NCI-H2196 treated with DMSO at 0.1 percent for 48 hours (cell line): ENCODE results near the gene ASXL1.

ENCODE experiments used
- DNase-seq: peaks from one replicate; lab custom pipeline; 2025; ENCODE audit not compliant: unreplicated experiment; lab: John Stamatoyannopoulos, UW

ASXL1 gene

DNA sequence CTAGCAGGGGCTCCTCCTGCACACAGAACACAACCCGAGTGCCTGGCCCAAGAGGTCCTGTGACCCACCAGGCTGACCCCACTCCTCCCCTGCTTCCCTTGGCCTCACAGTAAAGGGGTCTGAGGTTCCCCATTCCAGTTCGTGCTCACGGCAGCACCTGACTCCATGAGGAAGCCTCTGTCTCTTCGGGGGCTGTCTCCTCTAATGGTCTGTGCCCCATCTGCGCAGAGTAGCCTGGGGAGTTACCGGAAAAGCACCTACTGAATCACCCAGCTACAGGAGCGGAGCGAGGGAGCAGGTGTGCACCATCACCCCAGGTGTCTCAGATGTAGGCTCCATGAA is 93.2 kb downstream of the ASXL1 start:
- DNase-seq: no peak

DNA sequence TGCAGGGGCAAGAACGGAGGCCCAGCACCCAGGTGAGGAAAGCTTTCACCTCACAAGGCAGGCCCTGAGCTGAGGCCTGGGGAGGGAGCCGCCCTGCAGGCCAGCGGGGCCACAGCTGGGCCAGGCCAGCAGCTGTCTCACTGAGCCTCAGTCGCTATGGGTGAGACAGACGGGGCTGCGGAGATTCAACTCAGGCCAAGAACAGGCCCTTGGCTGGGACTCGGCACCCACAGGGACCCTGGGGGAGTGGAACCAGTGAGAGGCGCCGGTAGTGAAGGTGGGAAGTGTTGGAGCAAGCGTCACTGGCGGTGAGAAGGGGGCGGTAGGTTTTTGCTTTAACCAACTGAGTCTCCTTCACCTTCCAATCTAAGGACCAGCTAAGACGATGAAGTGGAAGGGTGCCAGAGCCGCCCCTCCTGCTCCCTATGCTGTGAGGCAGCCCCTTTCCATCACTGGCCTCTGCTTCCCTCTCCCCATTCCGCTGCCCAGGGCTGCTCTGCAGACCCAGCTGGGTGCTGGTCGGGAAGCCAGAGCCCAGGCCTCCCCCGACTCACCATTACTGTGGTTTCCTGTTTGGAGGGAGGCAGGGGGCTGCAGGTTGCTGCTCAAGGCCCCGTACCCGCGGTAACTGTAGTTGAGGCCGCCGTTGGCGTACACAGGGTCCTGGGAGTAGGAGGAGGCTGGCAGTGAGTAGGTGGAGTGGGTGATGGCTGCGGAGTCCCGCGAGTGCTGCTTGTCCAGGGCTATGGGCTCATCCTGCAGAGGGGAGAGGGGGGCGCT is 93.7 kb downstream of the ASXL1 start:
- DNase-seq: no peak

DNA sequence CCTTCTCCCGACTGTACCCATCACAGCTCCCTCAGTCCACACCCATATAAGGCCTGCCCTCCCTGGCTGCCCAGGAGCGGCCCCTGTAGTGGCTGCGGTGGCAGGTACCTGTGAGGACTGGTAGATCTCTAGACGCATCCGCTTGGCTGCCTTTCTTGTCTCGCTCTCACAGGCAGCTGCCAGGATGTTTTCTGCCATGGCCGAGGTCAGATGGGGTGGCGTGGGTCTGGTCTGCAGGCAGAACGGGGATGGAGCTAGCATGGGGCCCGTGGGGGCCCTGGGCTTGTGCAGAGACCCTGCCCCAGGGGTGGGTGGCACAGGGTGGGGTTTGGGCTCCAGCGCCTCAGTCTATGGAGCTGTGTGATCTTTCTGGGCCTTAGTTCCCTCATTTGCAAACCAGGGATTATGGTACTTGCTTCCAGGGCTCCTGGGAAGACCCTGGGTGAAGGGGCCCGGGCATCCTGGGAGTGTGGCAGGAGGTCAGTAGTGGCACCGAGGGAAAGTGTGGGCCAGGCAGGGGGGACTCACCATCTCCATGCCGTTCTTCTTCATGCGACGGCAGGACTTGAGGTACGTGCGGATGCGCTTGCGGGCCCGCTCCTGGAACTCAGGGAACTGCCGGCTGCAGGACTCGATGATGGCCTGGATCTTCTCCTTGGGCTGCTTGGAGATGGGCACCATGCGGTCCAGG is 94.8 kb downstream of the ASXL1 start:
- DNase-seq: no peak

DNA sequence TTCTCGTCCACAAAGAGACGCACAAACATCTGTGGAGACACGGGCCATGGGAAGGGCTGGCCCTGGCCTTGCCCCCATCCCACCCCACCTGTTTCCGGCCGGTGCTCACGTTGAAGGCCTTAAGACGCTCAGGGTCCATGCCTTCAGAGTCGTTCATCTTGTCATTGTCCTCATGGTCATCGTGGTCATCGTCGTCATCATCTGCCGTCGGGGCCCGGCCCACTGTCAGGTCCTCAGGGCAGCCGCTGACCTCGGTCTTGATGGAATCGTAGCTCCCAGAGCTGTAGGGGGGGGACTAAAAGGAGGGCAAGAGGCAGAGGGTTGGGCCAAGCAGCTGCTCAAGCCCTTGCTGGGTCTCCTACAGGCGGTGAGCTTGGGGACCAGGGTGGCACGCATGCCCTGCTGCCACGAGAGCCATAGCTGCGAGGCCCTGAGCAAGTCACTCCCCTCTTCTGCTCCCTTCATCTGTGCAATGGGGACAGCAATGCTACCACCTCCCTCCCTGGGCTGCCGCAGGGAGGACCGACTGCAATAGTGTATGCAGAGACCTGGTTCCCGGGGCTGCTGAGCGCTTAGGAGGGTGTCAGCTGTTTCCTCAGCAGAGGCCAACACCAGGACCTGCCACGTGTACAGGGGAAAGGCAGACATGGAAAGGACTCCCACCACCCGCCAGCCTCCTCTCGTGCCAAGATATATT is 95.5 kb downstream of the ASXL1 start:
- DNase-seq: no peak

DNA sequence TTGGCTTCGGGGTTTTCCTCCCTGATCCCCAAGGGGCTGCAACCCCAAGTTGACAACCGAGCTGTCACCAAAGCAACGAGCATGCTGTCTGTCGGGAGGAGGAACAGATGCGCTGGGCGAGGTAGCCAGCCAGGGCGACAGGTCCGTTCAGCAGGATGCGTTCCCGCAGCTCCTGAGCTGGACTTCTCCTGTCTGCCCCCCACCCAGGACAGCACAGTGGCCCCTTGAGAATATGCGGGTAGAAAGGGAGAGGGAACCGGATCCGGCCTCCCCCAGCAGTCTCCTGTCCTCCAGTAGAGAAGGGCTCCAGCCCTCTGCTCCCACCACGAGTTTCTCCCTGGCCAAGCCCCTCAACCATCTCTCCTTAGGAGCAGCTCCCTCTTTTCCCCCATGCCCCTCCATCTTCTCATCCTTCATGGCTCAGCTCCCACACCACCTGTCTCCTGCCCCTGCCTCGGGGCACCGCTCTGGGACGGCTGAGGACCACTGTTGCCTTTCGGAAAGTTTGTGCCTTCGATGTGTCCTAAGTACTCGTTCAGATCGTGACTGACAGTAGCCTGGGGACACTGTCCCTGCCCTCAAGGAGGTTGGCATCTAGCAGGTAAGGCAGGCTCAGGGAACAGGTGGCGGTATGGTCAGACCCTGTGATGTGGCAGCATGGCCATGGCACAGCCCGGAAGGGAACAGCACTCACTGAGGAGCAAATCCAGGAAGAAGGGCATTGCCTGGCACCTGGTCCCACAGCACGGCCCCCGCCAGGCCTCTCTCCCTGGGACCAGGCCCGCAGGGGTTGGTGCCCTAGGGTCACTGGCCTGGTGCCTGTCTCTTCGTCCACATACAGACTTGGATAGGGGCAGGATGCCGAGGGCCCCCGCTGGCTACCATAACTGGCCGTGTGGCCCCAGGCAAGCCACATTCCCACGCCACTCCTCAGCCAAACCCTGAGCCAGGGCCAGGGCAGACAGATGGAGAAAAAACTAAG is 96.3 kb downstream of the ASXL1 start:
- no peak for DNase-seq

DNA sequence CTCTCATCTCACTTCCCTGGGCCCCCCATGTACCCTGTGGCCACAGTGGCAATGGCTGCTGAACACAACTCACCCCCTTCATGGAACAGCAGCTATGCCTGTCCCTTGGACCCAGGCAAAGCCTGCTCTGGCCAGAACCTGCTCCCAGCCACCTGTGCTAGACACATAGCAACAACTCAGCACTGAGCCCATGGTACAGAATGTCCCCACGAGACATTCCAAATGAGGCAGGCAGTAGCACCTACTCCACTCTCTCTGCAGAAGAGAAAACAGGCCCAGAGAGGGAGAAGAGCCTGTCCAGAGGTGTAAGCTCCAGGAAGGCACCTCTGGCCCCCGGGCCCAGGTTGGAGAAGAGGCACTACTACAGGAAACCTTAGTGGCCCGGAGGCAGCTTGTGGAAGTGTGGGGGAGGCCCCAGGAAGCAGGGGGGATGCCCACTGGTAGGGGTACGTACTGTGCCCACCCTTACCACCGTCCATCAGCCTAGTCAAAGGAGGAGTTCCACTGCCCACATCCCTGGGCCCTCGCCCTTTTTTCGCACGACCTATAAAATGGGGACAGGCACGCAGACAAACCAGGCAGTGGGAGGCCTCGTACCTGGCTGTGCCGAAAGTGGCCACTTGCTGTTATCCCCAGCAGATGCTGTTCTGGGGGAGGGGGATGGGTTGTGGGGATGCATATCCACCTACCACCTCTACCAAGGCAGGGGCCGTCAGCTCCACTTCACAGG is 97.2 kb downstream of the ASXL1 start:
- no peak for DNase-seq

DNA sequence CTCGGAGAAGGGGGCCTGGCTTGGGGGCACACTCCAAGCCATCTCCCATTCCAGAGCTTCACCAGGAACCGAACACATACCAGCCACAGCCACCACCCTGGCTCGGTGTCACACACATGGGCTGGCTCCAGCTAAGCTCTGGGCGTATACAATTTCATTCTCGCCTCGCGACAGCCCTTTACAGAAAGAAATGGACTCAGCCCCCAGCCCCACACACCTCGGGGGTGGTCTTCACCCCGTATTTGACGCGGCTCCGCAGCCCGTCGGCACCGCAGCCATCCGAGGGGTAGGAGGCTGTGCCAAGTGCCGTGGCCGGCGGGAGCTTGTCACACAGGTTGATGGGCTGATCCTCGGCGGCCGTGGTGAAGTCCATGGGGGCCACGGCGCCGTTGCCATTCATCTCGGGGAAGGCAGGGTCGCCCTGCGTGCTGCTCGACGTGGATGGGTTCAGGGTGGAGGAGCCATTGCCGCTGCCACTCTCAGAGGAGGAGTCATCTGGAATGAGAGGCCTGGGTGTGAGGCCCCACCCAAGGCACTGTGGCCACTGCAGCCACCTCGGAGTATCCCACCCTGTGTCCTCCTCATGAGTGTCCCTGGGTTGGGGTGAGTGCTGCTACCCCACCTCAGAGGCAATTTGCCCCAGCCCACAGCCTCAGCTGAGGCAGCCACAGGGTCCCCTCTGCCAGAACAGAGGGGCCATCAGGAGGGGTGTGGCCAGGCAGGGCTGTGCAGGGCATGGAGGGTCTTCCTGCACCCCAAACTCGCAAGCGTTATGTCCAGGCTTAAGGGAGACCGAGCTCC is 98.0 kb downstream of the ASXL1 start:
- DNase-seq: no peak

DNA sequence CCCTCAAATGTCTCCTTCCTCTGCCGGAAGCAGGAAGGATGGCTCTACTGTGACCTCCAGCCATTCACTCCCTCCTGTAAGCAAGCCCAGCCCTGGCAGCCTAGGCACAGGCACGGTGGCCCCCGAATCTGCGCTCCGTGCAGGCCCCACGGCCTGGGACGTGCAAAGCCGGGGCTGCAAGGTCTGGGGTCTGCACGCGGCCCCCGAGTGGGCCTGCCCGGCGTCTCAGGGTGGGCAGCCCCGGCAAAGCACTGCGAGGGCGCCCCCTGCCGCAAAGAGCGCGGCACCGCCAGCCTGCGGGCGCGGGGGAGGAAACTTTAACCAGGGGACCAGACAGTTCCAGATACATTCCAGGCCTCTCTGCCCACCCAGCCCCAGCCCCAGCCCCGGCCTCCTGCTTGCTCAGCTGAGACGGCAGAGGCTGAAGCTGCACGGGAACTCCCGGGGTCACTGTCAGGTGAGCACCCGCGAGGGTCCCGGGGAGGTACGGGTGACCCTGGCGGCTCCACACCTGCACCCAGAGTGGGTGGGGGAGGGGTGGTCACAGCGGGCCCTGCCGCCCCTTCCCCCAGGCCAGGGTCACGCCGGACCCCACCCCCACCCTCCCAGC is 98.8 kb downstream of the ASXL1 start:
- peak; percentile 10 for DNase-seq

DNA sequence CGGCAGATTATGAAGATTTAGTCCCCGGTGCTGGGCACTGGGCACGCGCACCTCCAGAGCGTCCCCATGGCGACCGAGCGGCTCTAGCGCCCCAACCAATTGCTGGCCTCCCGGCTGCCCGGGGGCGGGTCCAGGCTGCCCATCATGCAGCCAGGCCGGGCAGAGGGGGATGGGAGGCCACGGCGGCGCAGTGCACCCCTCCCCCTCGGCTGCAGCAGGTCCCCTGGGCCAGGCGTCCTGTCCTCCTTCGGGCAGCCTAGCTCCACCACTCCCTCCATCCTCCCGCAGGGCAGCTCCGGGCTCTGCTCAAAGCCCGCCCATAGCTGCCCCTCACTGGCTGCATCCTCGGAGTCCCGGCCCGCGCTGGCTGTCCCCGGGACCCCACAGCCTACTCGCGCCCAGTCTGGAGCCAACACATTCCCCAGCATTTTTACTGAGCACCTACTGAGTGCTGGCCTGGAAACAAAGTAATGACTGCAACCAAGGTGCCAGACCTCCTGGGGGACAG is 99.4 kb downstream of the ASXL1 start:
- DNase-seq: peak; percentile 72

DNA sequence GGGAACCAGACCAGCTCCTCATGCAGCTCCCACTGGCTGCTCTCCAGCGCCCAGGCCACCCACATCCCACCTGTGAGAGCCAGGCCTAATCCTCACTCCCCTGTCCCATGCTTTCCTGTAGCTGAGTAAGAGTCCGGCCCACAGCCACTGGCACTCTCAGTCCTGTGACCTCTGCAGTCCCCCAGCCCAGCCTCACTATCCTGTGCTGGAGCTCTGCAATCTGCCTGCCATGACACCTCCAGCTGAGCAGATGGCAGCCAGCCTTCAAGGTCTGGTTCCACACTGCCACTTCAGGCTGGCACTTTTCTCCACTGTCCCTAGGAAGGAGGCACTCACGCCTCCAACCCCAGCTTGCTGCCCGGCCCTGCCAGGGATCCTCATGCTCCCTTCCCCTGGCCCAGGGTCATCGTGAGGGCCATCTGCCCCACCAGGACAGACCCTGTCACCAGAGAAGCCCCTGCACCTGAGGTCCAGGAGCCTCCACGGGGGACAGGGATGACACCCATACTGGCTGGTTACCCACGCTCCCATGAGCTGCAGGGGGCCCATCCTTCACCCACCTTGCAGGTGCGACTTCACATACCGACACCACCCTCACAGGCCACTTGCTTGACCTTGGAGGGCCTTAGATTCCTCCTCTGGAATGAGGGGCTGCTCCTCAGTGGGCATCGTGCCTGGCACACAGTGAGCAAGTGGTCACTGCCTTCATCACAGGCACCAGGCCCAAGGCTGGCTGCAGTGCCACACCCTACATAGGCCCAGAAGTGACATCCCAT is 100.1 kb downstream of the ASXL1 start:
- DNase-seq: no peak

DNA sequence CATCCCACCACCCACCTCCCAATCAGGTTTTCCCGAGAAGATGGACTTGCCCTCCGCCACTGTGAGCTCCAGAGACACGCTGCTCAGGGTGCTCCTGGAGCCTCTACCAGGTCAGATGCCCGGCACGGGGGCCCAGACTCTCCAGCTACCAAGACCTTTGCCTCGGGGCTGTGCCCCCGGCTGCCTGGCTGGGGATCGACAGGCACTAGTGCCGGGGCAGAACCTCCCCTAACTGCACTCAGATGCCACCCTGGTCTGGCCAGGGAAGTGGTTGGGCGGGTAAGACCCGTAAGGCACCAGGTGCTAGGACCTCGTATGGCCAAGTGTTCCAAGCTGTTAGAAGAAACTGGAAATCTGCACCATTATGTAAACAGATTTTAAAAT is 100.7 kb downstream of the ASXL1 start:
- no peak for DNase-seq

DNA sequence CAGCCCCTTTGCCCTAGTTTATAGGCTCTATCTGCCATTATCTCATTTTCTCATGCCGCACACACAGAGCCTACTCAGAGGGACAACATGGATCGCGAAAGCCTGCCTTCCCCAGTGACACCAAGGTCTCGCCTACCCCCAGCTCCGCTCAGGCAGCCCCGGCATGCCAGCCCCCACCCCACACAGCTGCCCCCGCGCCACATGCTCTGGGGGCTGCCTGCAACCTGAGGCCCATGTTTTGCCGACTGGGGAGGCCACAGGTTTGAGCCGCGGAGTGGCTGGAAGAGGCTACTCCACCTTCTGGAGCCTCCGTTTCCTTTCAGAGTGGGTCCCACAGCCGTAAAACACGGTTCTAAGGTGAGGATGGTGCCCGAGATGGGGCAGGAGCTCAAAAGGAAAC is 102.1 kb downstream of the ASXL1 start:
- no peak for DNase-seq

DNA sequence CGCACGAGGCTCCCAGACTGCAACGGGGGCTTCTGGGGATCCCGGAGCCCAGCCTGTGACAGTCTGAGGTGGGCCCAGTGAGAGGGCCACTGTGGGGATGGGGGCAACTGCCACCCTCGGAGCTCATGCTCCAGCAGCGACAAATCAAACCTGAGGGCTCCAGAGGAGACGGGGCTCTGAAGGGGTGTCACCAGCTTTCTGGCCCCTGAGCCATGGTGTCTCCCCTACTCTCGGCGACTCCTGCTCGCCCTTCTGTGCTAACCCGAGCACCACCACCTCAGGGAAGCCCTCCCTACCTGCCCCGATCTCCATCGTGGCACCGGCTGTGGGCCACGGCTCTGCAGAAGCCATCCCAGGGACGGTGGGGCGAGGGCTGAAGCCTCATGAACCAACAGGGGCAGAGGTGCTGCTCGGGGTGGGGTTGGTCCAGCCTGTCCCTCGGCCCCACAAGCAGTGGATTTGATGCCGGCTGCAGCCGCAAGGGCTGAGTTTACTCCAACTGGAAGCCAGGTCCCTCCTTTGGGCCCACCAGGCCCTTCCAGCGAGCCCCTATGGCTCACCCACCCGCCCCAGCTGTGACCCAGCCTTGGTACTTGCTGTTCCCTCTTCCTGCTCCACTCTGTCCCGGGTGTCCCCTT is 102.7 kb downstream of the ASXL1 start:
- DNase-seq: no peak

DNA sequence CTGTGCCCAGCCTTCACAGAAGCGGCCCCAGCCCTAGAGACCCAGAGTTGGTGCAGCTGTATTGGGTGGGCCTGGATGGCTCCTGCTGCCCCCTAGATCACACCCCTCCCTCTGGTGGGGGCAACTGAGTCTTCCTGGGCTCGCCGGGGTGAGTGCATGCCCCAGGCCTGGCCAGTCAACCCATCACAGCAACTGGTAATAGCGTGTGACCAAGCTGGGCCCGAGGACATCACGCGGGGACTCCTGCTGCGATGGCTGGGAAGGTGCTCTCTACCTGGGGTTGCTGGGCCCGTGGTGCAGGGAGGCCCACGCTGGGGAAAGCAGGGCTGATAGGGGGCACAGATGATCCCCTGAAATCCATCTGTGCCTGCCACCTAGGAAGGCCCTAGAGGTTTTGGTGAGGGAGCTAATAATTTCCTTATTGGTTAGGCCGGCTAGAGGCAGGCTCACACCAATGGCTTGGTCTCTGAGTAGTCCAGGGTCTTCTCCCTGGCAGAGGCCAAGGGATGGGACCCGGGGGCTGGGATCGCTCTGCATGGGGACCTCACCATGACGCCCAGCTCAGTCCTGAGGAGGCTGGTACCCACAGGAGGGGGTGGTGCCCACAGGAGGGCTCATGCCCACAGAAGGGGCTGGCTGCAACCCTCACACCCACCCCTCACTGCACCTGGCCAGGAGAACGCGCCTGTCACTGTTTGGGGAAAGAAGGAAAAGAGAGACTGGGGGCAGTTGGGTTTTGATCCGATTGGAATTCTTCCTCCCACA is 103.9 kb downstream of the ASXL1 start:
- DNase-seq: no peak

DNA sequence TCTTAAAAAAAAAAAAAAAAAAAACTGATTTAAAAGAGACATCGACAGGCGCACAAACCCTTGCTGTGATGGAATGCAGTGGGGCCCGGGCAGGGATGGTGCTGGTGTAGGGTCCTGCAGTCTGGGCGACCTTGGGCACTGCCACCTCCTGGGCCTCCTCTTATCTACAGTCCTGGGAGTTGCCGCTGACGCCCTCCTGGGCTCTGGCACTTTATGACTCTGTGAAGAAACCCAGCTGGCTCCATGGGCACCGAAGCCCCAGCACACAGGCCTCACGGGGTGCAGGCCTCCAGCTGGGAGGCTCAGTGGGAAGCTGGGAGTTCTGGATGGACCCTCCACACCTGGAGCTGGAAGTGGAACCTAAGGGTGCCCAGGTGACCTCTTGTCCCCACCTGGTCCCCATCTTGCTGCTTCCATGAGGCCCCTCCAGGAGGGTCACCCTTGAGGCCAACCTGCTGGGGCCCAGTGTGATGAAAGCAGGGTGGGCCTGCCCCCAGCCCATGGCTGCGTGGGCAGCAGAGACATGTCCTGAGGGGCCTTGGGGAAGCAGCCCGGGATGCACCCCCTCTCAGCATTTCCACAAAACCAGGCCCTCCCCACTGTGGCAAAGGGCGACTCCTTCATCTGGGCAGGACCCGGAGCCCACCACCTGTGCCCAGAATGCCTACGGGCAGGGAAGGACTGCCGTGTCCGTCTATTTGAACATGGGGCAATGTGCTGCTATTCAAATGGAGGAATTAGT is 104.9 kb downstream of the ASXL1 start:
- no peak for DNase-seq

DNA sequence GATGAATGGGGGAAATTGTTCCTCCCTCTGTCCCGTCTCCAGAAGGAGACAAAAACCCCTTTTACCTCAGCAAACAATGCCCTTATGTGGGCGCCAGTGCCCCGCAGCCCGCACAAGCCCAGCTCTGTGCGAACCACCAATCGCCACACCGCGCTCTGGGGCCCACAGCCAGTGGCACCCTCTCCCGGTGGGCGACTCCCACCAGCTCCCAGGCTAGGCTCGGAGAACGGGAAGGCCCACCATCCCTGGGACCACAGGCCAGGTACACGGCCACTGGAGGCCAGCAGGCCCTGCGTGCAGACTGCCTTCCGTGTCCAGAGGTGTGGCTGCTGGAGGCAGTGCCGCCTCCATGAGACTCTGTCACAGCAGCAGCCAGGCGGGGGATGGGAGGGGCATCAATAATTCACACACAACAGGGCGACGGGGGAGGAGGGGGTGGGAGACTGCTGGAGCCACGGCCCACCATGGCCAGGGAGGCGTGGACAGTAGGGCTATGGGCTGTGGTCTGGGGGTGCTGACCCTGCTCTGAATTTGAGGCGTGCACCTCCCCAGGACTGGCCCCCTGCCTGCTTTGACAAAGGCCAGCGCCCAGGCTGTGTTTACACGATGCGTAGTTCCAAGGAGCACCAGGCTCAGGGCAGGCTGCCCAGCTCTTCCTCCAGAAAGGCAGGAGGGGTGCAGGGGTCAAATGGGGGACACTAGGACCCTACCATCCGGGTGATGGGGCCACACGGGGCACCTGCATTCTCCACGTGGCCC is 105.7 kb downstream of the ASXL1 start:
- no peak for DNase-seq
